Measurements from ENCODE around the gene B9D2.

The B9D2 gene

DNA sequence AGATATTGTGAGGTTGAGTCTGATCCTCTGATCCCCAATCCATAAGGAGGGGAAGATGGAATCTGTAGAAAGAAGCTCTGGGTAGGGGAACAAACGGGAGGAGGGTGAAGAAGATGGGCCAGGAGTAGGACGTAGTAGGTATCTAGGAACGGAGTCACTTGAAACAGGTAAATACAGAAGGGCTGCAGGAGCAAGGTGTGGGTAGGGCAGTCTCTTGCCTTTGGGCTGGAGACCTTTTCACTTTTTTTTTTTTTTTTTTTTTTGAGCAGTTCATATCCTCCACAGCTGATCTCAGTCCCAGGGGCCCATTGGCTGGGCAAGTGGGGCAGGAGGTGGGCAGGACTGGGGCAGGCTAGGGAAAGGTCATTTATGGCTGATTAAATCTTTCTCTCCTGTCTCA lies 35.1 kb upstream of the B9D2 start:
- peak overlapping the region; percentile 79 for H3K4me3 ChIP-seq
- TF ChIP-seq, protein P1, sequence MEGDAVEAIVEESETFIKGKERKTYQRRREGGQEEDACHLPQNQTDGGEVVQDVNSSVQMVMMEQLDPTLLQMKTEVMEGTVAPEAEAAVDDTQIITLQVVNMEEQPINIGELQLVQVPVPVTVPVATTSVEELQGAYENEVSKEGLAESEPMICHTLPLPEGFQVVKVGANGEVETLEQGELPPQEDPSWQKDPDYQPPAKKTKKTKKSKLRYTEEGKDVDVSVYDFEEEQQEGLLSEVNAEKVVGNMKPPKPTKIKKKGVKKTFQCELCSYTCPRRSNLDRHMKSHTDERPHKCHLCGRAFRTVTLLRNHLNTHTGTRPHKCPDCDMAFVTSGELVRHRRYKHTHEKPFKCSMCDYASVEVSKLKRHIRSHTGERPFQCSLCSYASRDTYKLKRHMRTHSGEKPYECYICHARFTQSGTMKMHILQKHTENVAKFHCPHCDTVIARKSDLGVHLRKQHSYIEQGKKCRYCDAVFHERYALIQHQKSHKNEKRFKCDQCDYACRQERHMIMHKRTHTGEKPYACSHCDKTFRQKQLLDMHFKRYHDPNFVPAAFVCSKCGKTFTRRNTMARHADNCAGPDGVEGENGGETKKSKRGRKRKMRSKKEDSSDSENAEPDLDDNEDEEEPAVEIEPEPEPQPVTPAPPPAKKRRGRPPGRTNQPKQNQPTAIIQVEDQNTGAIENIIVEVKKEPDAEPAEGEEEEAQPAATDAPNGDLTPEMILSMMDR (IDR thresholded peaks at IDR 0.05), result no peak
- H3K27ac ChIP-seq, result no peak overlapping the region
- no peak for DNase-seq (ENCODE audit: low spot score)

DNA sequence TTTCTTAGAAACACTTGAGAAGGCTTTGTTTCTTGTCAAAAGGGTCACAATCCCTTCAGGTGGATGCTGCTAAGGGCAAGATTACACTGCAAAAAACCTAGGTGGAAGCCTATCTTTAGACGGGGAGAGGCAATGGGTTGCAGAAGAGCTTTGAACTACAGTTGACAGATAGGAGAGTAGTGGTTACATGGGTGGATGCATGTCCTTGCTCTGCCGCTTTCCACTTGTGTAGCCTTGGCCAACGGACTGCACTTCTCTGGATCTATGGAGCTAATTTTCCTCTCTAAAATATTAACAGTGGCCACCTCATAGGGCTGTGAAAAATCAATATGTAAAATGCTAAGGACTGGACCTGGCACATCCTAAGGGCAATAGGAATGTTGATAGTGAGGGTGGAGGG lies 34.6 kb upstream of the B9D2 start:
- Histone ChIP-seq H3K27ac (no peak overlapping the region), H3K4me3 (peak overlapping the region; percentile 79)
- no peak for DNase-seq (ENCODE audit: low spot score)
- TF ChIP-seq, protein P1 (IDR thresholded peaks at IDR 0.05), result no peak

DNA sequence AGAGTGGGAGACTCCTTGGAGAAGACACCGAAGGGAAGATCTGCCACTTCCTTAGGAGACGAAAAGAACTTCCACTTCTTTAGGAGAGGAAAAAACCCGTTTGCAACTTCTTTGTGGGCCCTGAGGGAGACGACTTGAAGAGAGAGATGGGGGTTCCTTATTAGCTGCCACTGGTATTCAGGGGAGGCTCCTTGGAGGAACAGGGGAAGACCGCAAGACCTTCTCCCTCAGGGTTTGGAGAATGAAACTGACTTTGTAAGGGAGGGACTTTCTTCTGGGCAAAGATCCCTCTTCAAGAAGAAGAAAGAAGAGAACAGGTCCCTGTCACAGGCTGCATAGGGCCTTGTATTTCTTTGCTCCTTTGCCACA lies 34.1 kb upstream of the B9D2 start:
- peak overlapping the region; percentile 79 for H3K4me3 ChIP-seq
- no peak for DNase-seq (ENCODE audit: low spot score)
- H3K27ac ChIP-seq, result peak overlapping the region; percentile 72 to 80
- TF ChIP-seq, protein P1 (IDR thresholded peaks at IDR 0.05), result no peak

DNA sequence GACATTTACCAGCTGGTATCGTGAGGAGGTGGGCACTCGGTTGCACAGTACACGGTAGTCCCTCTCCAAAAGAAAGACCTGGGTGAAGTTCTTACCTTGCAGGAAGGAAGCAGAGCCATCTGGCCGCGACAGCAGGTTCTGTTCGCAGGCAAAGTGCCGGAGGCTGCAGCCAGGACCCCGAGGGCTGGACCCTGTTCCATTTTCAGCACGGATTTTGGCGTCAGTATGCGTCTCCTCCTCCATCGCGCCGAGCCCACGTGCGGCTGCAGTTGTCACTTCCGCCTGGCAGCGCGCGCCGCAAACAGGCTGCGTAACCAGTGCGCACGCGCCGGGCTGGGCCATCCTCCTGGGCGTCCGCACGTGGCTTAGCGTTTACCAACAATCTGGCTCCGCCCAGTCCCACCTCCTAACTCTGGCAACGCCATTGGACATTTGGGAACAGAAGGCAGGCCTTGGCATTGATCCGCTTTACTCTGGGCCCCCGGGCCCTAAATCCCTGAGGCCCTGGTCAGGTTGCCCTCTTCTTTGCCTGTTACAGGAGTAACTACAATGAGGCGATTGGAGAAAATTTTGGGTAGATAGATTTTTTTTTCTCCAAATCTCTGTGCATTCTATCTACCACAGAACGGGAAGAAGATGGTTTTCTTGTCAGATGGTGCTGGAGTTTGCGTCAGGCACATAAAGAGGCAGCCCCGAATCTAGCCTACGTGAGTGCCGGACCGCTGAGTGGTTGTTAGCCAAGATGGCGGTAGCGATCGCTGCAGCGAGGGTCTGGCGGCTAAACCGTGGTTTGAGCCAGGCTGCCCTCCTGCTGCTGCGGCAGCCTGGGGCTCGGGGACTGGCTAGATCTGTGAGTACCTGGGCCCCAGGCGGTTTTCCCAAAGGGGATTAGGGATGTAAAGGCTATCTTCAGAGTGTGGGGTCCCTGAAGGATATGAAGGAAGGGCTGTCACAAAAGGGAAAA lies 33.4 kb upstream of the B9D2 start, which contains the start of the genes BCKDHA and EXOSC5:
Gene BCKDHA (plus strand): TSS at position 733 of the 964 bp plus-strand sequence. CDS start 10 bp downstream, at position 743.
Gene EXOSC5 (minus strand): TSS at position 274 of the 964 bp plus-strand sequence. CDS start 31 bp downstream, at position 243.
- DNase-seq (ENCODE audit: low spot score), result peak; percentile 99
- Histone ChIP-seq H3K4me3 (peak within 1 kb of the TSS; percentile 79), H3K27ac (peak within 1 kb of the TSS; percentile 72 to 80)
- TF ChIP-seq, protein P1 (IDR thresholded peaks at IDR 0.05), result no peak

DNA sequence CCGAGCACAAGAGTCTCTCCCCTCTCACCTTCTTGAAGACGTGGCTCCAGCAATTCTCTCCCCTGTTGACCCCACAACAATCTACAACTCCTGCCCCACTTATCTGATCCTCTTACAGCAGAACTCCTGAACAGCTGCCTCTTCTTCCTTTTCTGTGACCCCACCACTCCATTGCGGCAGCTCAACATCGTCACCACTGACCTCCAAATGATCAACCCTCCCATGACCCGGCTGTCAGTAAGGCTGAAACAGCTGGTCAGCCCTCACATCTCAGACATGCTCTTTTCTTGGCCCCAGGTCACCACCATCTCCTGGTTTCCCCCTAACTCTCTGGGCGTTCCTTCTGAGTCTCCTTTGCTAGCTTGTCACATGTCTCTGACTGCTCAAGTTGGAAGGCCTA lies 31.4 kb upstream of the B9D2 start:
- no peak for DNase-seq (ENCODE audit: low spot score)
- TF ChIP-seq, protein P1 (IDR thresholded peaks at IDR 0.05), result no peak
- Histone ChIP-seq H3K27ac (no peak overlapping the region), H3K4me3 (no peak overlapping the region)

DNA sequence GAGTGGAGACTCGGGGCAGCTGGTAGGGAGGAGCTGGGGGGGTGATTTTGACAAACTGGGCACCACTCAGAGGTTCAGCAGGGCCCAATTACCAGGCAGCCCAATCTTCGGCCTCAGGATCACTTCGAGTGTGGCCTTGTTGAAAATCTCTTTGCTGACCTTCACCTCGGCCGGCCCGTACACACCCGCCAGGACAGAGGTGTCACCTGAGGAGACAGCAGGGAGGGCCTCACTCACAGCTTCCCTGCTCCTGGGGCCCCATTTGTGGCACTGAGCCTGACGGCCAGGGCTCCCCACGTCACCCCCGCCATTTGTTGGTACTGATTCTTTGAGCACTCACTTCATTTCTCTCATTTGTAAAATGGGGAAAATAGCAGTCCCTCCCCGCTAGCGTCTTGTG lies 28.8 kb upstream of the B9D2 start:
- Histone ChIP-seq H3K27ac (no peak overlapping the region), H3K4me3 (no peak overlapping the region)
- no peak for DNase-seq (ENCODE audit: low spot score)
- TF ChIP-seq, protein P1 (IDR thresholded peaks at IDR 0.05), result no peak

DNA sequence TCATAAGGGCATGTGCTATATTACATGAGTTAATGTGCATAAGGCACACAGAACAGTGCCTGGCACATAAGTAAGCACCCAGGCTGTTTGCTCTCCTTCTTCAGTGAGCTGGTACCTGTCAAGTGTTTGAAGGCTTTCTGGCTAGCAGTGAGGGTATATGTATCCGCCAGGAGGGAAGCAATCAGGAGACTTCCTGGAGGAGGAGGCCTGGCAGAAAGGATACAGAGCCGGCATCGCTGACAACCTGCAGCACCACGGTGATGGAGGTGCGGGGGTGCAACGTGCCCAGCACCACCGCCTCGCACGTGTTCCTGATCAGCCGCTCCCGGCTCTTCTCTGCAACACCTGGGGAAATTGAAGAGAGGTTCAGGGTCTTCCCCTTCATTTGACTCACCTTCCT lies 27.7 kb upstream of the B9D2 start:
- no peak overlapping the region for H3K27ac ChIP-seq
- TF ChIP-seq, protein P1 (IDR thresholded peaks at IDR 0.05), result no peak
- DNase-seq (ENCODE audit: low spot score), result no peak
- no peak overlapping the region for H3K4me3 ChIP-seq
